A549 treated with CpdA at 1 μM for 4 hours (cell line): ENCODE measurements around the gene ELAC2. TPM values are rescaled to one million over a fixed set of nuclear protein-coding genes. Genes with fewer than 3 reads are reported as not detected.

ENCODE experiments used
- total RNA-seq: library from RNA; stranded (reverse); fragments of 200-300 nt; extraction: Qiagen RNA extraction; gene quantifications from 5 replicates; pipeline ENCODE4 v1.2.3, GENCODE V29; 2022; ENCODE audit warnings: low read depth

Gene ELAC2
- total RNA-seq = 107 to 113 TPM (median 107 TPM) in 5 replicates

GRCh38 chr17:13017655-13018459, at the start of gene ELAC2:
TSS of gene ELAC2 (minus strand) at chr17:13018027. CDS start at chr17:13017947, 80 bp downstream.

Other genes with a start within 250 kb of the ELAC2 start
- gene ARHGAP44, start 228.5 kb downstream of the ELAC2 start, total RNA-seq = 2.3 to 3.4 TPM (median 3.2 TPM) in 5 replicates